ENCODE data around the gene TRMT13.

- TF ChIP-seq POLR2A (IDR thresholded peaks at IDR 0.05) (no peak), CTCF (IDR thresholded peaks at IDR 0.05) (no peak)
Observed at GRCh38 chr1:100162881-100163280, 29.9 kb downstream of the TRMT13 start.

All from uterus (tissue), 2 donors.